Aorta (tissue), 5 donors: ENCODE data around the gene HOXB7. TPM values are rescaled to one million over a fixed set of nuclear protein-coding genes. Genes with fewer than 3 reads are reported as not detected.

ENCODE experiments used
- ATAC-seq: fragments of 200-7000 bp; cut with Tn5 transposase; one replicate; pipeline ENCODE4 v1.9.1; 2022; ENCODE audit warnings: moderate library complexity; ENCODE audit not compliant: low FRiP score
- DNase-seq, 2 donors: peaks; one replicate each; pipeline ENCODE4 v3.0.0-alpha.2; 2020
- H3K27ac ChIP-seq, 2 donors: one replicate each; pipeline ENCODE4 v1.5.1; 2013; ENCODE audit warnings: low read length in 2 of 2, mild to moderate bottlenecking in 2 of 2, moderate library complexity in 2 of 2, control low read depth in 1 of 2, inconsistent platforms in 1 of 2, low read depth in 1 of 2
- H3K27me3 ChIP-seq, 2 donors: one replicate each; pipeline ENCODE4 v1.6.1; 2013; ENCODE audit warnings: control low read depth in 1 of 2, low read length in 1 of 2, mild to moderate bottlenecking in 1 of 2, moderate library complexity in 1 of 2; ENCODE audit not compliant: insufficient read depth in 2 of 2, control insufficient read depth in 1 of 2
- H3K36me3 ChIP-seq, 2 donors: one replicate each; pipeline ENCODE4 v1.6.1; 2013; ENCODE audit warnings: control low read depth in 1 of 2, low read length in 1 of 2, mild to moderate bottlenecking in 1 of 2; ENCODE audit not compliant: insufficient read depth in 2 of 2, control insufficient read depth in 1 of 2
- H3K4me1 ChIP-seq, 2 donors: one replicate each; pipeline ENCODE4 v1.6.1; 2013; ENCODE audit warnings: low read length in 2 of 2, control low read depth in 1 of 2, mild to moderate bottlenecking in 1 of 2, moderate library complexity in 1 of 2; ENCODE audit not compliant: insufficient read depth in 2 of 2, control insufficient read depth in 1 of 2
- H3K4me3 ChIP-seq, 2 donors: one replicate each; pipeline ENCODE4 v1.5.1; 2013; ENCODE audit warnings: low read length in 2 of 2, control low read depth in 1 of 2, mild to moderate bottlenecking in 1 of 2
- H3K9me3 ChIP-seq: one replicate; pipeline ENCODE4 v1.6.1; 2013; ENCODE audit warnings: mild to moderate bottlenecking, low read length; ENCODE audit not compliant: control insufficient read depth
- WGBS, 2 donors: extraction: QIAGEN DNeasy Blood & Tissue Kit; methylation state at CpG; one replicate each; pipeline ENCODE4 v1.1.7; 2013; 5-methylcytosine and 5-hydroxymethylcytosine counted together
- intact Hi-C, 2 donors: fragments of 100-400 bp; cut with DNase I; formaldehyde crosslinking; loops; one replicate each; pipeline versions ENCODE4 v1.14.2 to v1.15.0; 2022
- polyA plus RNA-seq, 2 donors: library from polyadenylated mRNA; stranded (reverse); fragments of 200-250 nt; gene quantifications; one replicate each; pipeline ENCODE4 v1.2.3, GENCODE V29; 2013
- total RNA-seq, 2 donors: library from RNA; stranded (reverse); fragmentation: NEBNext Ultra II Directional; extraction: Animal tissue kit (Norgen Biotek cat#: 25700); gene quantifications; one replicate each; pipeline ENCODE4 v1.2.1, GENCODE V29; 2021
- donor health status: healthy with polysubstance abuse.
- donor health status: Bipolar disorder and iron deficiency.
- donor health status: DM: no; HTN: no; CAD: no.
- donor health status: DM: no; HTN: no; CAD: no.
- donor health status: DM: yes; HTN: yes; CAD: no.

The HOXB7 gene
- total and polyA plus RNA-seq, 4 donors = 9.1 to 22.4 (median 16.1) TPM

DNA sequence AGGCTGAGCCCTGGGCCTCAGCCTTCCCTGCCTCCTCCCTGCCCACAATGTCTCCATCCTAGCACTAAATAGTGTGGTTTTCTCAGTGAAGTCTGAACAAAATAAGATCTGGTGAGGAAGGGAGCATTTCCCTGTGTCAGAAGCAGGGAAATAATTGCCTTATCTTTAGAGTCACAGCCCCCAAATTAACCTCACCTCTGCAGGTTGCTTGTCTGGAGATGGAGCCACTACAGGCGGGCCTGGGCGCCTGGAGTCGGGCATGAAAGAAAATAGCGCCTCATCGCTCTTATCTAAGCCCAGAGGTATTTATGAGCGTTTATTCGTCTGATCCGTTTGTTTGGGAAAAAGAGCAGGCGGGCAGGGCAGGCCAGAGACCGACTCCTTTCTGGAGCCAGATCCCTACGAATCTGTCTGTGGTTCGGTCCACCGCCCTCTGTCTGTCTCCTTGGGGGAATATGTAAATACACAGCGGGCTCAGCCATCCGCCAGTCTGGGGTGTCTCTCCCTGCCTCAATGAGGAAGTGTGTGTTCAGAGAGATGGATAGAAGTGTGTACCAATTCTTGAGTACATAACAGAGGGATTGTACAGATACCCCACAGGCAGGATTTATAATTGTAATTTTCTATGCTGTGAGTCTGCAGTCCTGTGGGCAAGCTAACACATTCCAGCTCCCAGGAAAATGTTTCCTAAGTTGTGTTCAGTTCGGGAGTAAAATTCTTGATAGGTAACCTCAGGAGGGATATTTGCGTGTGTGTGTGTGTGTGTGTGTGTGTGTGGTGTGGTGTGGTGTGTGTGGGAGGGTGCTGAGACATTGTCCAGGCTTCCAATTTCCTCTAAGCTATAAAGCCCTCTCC is 10.3 kb downstream of the HOXB7 start:
- Histone ChIP-seq H3K27ac (no peak overlapping the region), H3K27me3 (no peaks in the 10 kb centered on the region), H3K4me1 (no peaks in the 10 kb centered on the region), H3K4me3 (no peak overlapping the region), H3K9me3 (no peaks in the 10 kb centered on the region), H3K36me3 (no peaks in the 10 kb centered on the region)
- intact Hi-C loops = no loop called here
- WGBS, 2 donors = 75 to 89% methylated on average over 17 of the region's 17 CpGs
- ATAC-seq (no peak), DNase-seq (no peak)

GRCh38 chr17:48599354-48599753 is 11.5 kb downstream of the HOXB7 start:
- DNase-seq = no peak
- no peaks in the 10 kb centered on the region for H3K27me3 ChIP-seq
- 85 to 95% methylated on average over 5 of the region's 5 CpGs for WGBS, 2 donors
- H3K27ac ChIP-seq = no peak overlapping the region
- H3K4me3 ChIP-seq = no peak overlapping the region
- no peaks in the 10 kb centered on the region for H3K4me1 ChIP-seq
- H3K36me3 ChIP-seq = no peaks in the 10 kb centered on the region
- H3K9me3 ChIP-seq = no peaks in the 10 kb centered on the region
- no peak for ATAC-seq
- intact Hi-C loops = loop anchor here (5.0 to 10.0 kb wide), 2 partner anchors 262 to 575 kb away; no protein-coding TSS in a partner anchor

- intact Hi-C loops = loop anchor here (5.0 to 10.0 kb wide), 2 partner anchors 261 to 574 kb away; no protein-coding TSS in a partner anchor
- Histone ChIP-seq H3K4me1 (no peaks in the 10 kb centered on the region), H3K36me3 (no peaks in the 10 kb centered on the region), H3K4me3 (no peak overlapping the region), H3K9me3 (no peaks in the 10 kb centered on the region), H3K27me3 (no peaks in the 10 kb centered on the region), H3K27ac (no peak overlapping the region)
- ATAC-seq = no peak
- 63 to 77% methylated on average over 7 of the region's 7 CpGs for WGBS, 2 donors
- no peak for DNase-seq
Observed at GRCh38 chr17:48598736-48599135, 12.1 kb downstream of the HOXB7 start.

DNA sequence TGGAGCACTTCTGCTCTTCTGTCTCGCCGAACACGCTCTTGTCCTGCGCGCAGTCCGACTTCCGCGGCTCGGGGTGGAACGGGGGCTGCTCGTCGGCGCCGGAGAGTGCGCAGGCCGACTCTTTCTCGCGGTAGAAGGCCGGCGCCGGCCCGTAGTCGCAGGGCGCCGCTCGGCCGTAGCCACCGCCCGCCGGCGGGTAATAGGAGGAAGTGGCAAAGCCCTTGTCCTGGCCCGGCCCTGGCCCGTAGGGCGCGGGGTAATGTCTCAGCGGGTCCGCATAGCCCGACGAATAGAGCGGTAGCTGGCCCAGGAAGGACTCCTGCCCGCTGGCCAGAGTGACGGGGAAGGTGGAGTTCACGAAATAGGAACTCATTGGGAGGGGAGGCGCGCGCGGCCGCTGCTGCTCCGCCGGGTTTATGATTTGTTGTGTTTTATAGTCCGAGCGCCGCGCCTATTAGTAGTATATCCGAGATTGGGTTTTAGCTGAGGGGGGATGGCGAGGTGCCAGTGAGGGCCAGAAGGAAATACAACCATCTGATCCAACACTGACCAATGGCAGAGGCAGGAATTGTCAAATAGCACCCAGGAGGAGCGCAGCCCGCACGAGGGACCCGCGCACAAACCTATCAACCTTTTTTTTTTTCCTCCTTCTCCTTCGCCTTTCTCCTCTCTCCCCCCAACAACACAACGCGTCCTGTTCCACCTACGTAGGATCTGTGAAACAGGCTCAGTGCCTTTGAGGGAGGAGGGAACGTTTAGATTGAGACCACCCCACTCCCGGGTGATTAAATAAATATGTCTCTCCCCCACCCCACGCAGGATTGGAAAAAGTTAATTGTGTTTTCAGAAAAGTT is 12.8 kb downstream of the HOXB7 start:
- WGBS, 2 donors = 1 to 2% methylated on average over 66 to 68 of the region's 68 CpGs
- peak overlapping the region in 1 of 2 donors; percentile 54 for H3K4me3 ChIP-seq
- ATAC-seq (peak; percentile 55), DNase-seq (peak; percentile 82 to 90)
- H3K4me1 ChIP-seq = no peaks in the 10 kb centered on the region
- no peaks in the 10 kb centered on the region for H3K9me3 ChIP-seq
- H3K27ac ChIP-seq = no peak overlapping the region
- intact Hi-C loops = loop anchor here (5.0 to 10.0 kb wide), 2 partner anchors 261 to 573 kb away; no protein-coding TSS in a partner anchor
- no peaks in the 10 kb centered on the region for H3K27me3 ChIP-seq
- no peaks in the 10 kb centered on the region for H3K36me3 ChIP-seq

DNA sequence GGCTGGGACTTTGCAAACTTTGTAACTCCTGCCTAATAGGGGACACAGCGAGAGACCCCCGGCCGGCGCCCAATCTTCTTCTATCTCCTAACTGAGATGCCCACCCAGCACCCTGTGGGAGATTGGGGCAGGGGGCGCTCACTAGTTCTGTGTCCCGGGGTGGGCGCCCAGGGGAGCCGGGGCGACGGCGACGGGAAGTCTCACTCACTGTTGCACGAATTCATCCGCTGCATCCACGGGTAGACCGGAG is 13.4 kb downstream of the HOXB7 start:
- no peak for ATAC-seq
- intact Hi-C loops = loop anchor here (5.0 to 10.0 kb wide), 2 partner anchors 260 to 573 kb away; no protein-coding TSS in a partner anchor
- no peak for DNase-seq
- WGBS, 2 donors = 3 to 6% methylated on average over 16 of the region's 16 CpGs
- Histone ChIP-seq H3K27ac (no peak overlapping the region), H3K4me1 (no peaks in the 10 kb centered on the region), H3K9me3 (no peaks in the 10 kb centered on the region), H3K36me3 (no peaks in the 10 kb centered on the region), H3K27me3 (no peaks in the 10 kb centered on the region), H3K4me3 (peak overlapping the region in 1 of 2 donors; percentile 54)

DNA sequence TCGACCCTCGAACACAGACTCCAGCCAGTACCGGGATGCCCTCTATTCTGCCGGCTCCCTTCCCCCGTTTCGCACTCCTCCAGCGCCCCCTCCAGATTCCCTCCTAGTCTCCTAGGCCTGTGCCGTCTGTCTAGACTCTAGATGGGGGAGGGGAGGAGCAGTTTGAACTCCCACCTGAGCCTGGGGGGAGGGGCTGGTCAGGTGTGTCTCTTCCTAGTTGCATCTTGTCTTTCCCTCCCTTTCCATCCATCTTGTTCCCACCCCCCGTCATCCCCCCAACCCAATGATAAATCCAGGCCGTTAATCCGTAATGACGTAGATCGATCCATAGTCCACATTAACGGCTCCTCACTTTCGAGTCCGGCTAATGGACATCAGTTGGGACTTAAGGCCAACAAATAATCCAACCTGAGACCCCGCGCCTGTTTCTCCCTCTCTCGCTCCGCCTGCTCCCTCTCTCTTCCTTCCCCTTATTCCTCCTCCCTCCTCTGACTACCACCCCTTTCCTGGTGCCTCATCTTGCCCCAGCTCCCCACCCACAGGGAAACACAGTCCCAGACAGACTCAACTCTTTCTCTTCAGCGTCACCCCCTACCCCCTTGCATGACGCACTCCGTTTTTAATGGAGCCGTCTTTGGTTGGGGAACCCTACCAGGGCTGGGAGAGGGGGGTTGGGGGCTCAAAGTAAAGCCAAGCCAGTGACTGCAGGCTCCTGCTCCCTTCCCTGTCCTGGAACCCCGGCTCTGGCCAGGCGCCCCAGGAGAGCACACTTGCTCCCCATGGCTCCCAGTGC is 13.9 kb downstream of the HOXB7 start:
- no peaks in the 10 kb centered on the region for H3K9me3 ChIP-seq
- H3K4me1 ChIP-seq = no peaks in the 10 kb centered on the region
- no peaks in the 10 kb centered on the region for H3K36me3 ChIP-seq
- 54 to 81% methylated on average over 22 to 26 of the region's 26 CpGs for WGBS, 2 donors
- H3K27ac ChIP-seq = no peak overlapping the region
- peak overlapping the region in 1 of 2 donors; percentile 54 for H3K4me3 ChIP-seq
- H3K27me3 ChIP-seq = no peaks in the 10 kb centered on the region
- ATAC-seq = no peak
- DNase-seq = no peak
- intact Hi-C loops = loop anchor here (5.0 to 10.0 kb wide), 2 partner anchors 260 to 572 kb away; no protein-coding TSS in a partner anchor

GRCh38 chr17:48596000-48596734 is 14.7 kb downstream of the HOXB7 start:
- DNase-seq (no peak), ATAC-seq (no peak)
- WGBS, 2 donors = 62 to 89% methylated on average over 53 to 54 of the region's 54 CpGs
- Histone ChIP-seq H3K27me3 (no peaks in the 10 kb centered on the region), H3K4me3 (no peak overlapping the region), H3K4me1 (no peaks in the 10 kb centered on the region), H3K27ac (no peak overlapping the region), H3K36me3 (no peaks in the 10 kb centered on the region), H3K9me3 (no peaks in the 10 kb centered on the region)
- intact Hi-C loops = loop anchor here (2.0 to 10.0 kb wide), 3 partner anchors 103 to 571 kb away; no protein-coding TSS in a partner anchor
